Mesenchymal stem cell (in vitro differentiated cells and primary cell): ENCODE measurements around the gene BCL6B.
"Not testable (repeated sequence)": the region's sequence is repeated elsewhere in the genome, so short reads cannot be mapped to it uniquely, and the experiment has no call there.

ENCODE experiments used
- DNase-seq: peaks from one replicate; pipeline ENCODE4 v3.0.0-alpha.2; 2013
- H2AFZ ChIP-seq: one replicate; pipeline ENCODE4 v1.6.1; 2013; ENCODE audit warnings: low read depth, mild to moderate bottlenecking, control low read depth, inconsistent platforms, low read length, moderate library complexity
- H2AK5ac ChIP-seq: 2 replicates; pipeline ENCODE4 v1.6.1; 2013; ENCODE audit warnings: low read length, moderate library complexity, mild to moderate bottlenecking, inconsistent platforms; ENCODE audit not compliant: severe bottlenecking
- H2BK120ac ChIP-seq: one replicate; pipeline ENCODE4 v1.6.1; 2013; ENCODE audit warnings: low read depth, mild to moderate bottlenecking, inconsistent platforms, low read length, moderate library complexity
- H2BK12ac ChIP-seq, 2 experiments: one replicate each; pipeline ENCODE4 v1.6.1; 2013; ENCODE audit warnings: inconsistent platforms in 2 of 2, low read length in 2 of 2, mild to moderate bottlenecking in 2 of 2, moderate library complexity in 2 of 2, control low read depth in 1 of 2
- H2BK15ac ChIP-seq: one replicate; pipeline ENCODE4 v1.6.1; 2013; ENCODE audit warnings: mild to moderate bottlenecking, low read depth, inconsistent platforms; ENCODE audit not compliant: poor library complexity, severe bottlenecking
- H2BK5ac ChIP-seq: 2 replicates; pipeline ENCODE4 v1.6.1; 2013; ENCODE audit warnings: low read depth, mild to moderate bottlenecking, low read length, control low read depth, inconsistent platforms; ENCODE audit not compliant: poor library complexity, severe bottlenecking
- H3K14ac ChIP-seq, 2 experiments: one replicate each; pipeline ENCODE4 v1.6.1; 2013; ENCODE audit warnings: inconsistent platforms in 2 of 2, low read length in 2 of 2, control low read depth in 1 of 2, mild to moderate bottlenecking in 1 of 2, moderate library complexity in 1 of 2
- H3K18ac ChIP-seq, 2 experiments: one replicate each; pipeline ENCODE4 v1.6.1; 2013; ENCODE audit warnings: inconsistent platforms in 2 of 2, low read length in 2 of 2, control low read depth in 1 of 2, low read depth in 1 of 2, mild to moderate bottlenecking in 1 of 2
- H3K23ac ChIP-seq, 2 experiments: one replicate each; pipeline ENCODE4 v1.6.1; 2013; ENCODE audit warnings: inconsistent platforms in 2 of 2, low read length in 2 of 2, mild to moderate bottlenecking in 2 of 2, moderate library complexity in 2 of 2, control low read depth in 1 of 2
- H3K27ac ChIP-seq: 2 replicates; pipeline ENCODE4 v1.5.1; 2013; ENCODE audit warnings: mild to moderate bottlenecking, moderate library complexity, low read length, control low read depth, inconsistent platforms; ENCODE audit not compliant: poor library complexity, severe bottlenecking
- H3K27me3 ChIP-seq, 2 experiments: 2 replicates each; pipeline versions ENCODE4 v1.6.1 to v1.7.0; 2013; ENCODE audit warnings: low read length in 2 of 2, mild to moderate bottlenecking in 2 of 2, moderate library complexity in 2 of 2, control low read depth in 1 of 2, inconsistent platforms in 1 of 2; ENCODE audit not compliant: control insufficient read depth in 1 of 2, insufficient read depth in 1 of 2
- H3K36me3 ChIP-seq, 2 experiments: 2 replicates each; pipeline versions ENCODE4 v1.6.1 to v1.7.0; 2013; ENCODE audit warnings: low read length in 2 of 2, control low read depth in 1 of 2, inconsistent platforms in 1 of 2, low read depth in 1 of 2, mild to moderate bottlenecking in 1 of 2; ENCODE audit not compliant: insufficient read depth in 2 of 2, control insufficient read depth in 1 of 2
- H3K4ac ChIP-seq, 2 experiments: one replicate each; pipeline ENCODE4 v1.6.1; 2013; ENCODE audit warnings: inconsistent platforms in 2 of 2, low read length in 2 of 2, mild to moderate bottlenecking in 2 of 2, moderate library complexity in 2 of 2, control low read depth in 1 of 2, low read depth in 1 of 2
- H3K4me1 ChIP-seq: 2 replicates; pipeline ENCODE4 v1.6.1; 2013; ENCODE audit warnings: low read depth, low read length, control low read depth; ENCODE audit not compliant: control insufficient read depth, insufficient read depth
- H3K4me2 ChIP-seq: 2 replicates; pipeline ENCODE4 v1.6.1; 2013; ENCODE audit warnings: low read length, mild to moderate bottlenecking, inconsistent platforms; ENCODE audit not compliant: poor library complexity, severe bottlenecking
- H3K4me3 ChIP-seq, 2 experiments: 2 replicates each; pipeline versions ENCODE4 v1.5.1 to v1.7.0; 2013; ENCODE audit warnings: low read length in 2 of 2, mild to moderate bottlenecking in 2 of 2, control low read depth in 1 of 2, low read depth in 1 of 2; ENCODE audit not compliant: insufficient read depth in 1 of 2
- H3K79me1 ChIP-seq: replicated peaks from 2 replicates; pipeline ENCODE4 v1.6.1; 2013; ENCODE audit warnings: mild to moderate bottlenecking, control low read depth, low read length, inconsistent platforms; ENCODE audit not compliant: poor library complexity, severe bottlenecking
- H3K9ac ChIP-seq: 2 replicates; pipeline ENCODE4 v1.7.0; 2013; ENCODE audit warnings: mild to moderate bottlenecking, low read length, moderate library complexity
- H3K9me3 ChIP-seq: 2 replicates; pipeline ENCODE4 v1.7.0; 2013; ENCODE audit warnings: mild to moderate bottlenecking, low read length; ENCODE audit not compliant: control insufficient read depth
- H4K8ac ChIP-seq: one replicate; pipeline ENCODE4 v1.6.1; 2013; ENCODE audit warnings: inconsistent platforms, mild to moderate bottlenecking, low read length, moderate library complexity
- H4K91ac ChIP-seq: one replicate; pipeline ENCODE4 v1.6.1; 2013; ENCODE audit warnings: mild to moderate bottlenecking, low read length, inconsistent platforms
- WGBS: methylation state at CpG from one replicate; pipeline ENCODE4 v1.1.7; 2013; ENCODE audit warnings: mixed read lengths; 5-methylcytosine and 5-hydroxymethylcytosine counted together

The BCL6B gene

DNA sequence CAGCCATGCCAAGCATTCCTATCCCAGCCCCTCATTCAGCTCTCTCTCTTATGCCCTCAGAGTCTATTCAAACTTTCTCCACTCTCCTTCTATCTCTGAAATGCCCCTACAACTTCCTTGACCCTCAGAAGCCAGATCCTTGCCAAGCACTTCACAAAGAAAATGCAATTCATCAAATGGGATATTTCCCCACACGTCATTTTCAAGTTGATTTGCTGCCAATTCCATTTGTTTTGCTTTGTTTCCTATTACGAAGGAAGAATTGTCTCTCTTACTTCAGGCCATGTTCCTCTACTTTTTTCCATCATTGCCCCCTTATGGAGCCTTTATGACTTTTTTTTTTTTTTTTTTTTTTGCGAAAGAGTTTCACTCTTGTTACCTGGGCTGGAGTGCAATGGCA lies 36.2 kb upstream of the BCL6B start:
- no peak overlapping the region for H3K4me2 ChIP-seq

DNA sequence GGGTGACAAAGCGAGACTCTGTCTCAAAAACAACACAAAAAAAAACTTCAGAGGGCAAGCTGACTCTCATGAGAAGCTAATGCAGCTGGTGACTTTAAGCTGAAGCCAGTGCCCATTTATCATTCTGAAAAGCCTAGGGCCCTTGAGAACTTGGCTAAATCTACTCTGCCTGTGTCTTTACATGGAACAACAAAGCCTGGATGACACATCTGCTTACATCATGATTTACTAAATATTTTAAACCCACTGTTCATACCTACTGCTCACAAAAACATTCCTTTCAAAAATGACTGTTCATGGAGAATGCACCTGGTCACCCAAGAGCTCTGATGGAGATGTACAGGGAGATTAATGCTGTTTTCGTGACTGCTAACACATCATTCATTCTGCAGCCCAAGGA lies 33.1 kb upstream of the BCL6B start:
- H2AFZ ChIP-seq = no peak overlapping the region
- H3K4me2 ChIP-seq = no peak overlapping the region
- H2BK12ac ChIP-seq = no peak overlapping the region
- H3K27me3 ChIP-seq = no peaks in the 10 kb centered on the region
- no peak overlapping the region for H3K23ac ChIP-seq
- no peak overlapping the region for H3K27ac ChIP-seq
- no peaks in the 10 kb centered on the region for H3K79me1 ChIP-seq
- H4K8ac ChIP-seq = no peak overlapping the region
- H3K4me3 ChIP-seq = no peak overlapping the region
- no peak overlapping the region for H3K14ac ChIP-seq
- H2BK15ac ChIP-seq = no peak overlapping the region
- DNase-seq = no peak
- no peak overlapping the region for H3K4ac ChIP-seq
- H2BK120ac ChIP-seq = no peak overlapping the region
- H2AK5ac ChIP-seq = no peak overlapping the region
- no peaks in the 10 kb centered on the region for H3K9me3 ChIP-seq
- H4K91ac ChIP-seq = no peak overlapping the region
- H2BK5ac ChIP-seq = no peak overlapping the region
- H3K36me3 ChIP-seq = no peaks in the 10 kb centered on the region
- H3K9ac ChIP-seq = no peak overlapping the region
- no peak overlapping the region for H3K18ac ChIP-seq
- 61% methylated on average over 2 of the region's 2 CpGs for WGBS
- H3K4me1 ChIP-seq = peaks cover under 1% of the 10 kb centered on the region

More for the DNA sequence above, 36.2 kb upstream of the BCL6B start:
- Histone ChIP-seq H3K14ac (no peak overlapping the region), H3K4ac (no peak overlapping the region), H2AFZ (no peak overlapping the region), H3K79me1 (no peaks in the 10 kb centered on the region), H3K18ac (no peak overlapping the region), H3K9me3 (no peaks in the 10 kb centered on the region), H3K36me3 (no peaks in the 10 kb centered on the region), H3K27me3 (no peaks in the 10 kb centered on the region), H3K4me3 (no peak overlapping the region), H3K4me1 (no peaks in the 10 kb centered on the region), H2BK5ac (no peak overlapping the region), H3K9ac (no peak overlapping the region), H3K23ac (no peak overlapping the region), H4K8ac (no peak overlapping the region), H4K91ac (no peak overlapping the region), H2BK12ac (no peak overlapping the region), H2BK120ac (no peak overlapping the region), H2BK15ac (no peak overlapping the region), H2AK5ac (no peak overlapping the region), H3K27ac (no peak overlapping the region)
- 88% methylated on average over 2 of the region's 3 CpGs for WGBS
- DNase-seq = no peak

DNA sequence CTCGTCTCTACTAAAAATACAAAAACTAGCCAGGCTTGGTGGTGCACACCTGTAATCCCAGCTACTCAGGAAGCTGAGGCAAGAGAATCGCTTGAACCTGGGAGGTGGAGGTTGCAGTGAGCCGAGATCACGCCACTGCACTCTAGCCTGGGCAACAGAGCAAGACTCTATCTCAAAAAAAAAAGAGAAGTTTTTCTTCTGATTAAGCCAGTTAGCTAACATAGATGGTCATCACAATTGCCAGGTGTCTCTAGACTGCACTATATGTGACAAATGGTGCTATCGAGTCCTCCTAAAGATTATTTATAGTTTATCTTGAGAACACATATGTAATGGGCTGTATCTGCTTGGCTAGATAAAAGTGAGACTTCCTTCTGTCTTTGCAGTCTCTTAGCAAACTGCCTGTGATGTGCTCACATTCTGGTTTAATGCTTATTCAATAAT lies 29.2 kb upstream of the BCL6B start:
- WGBS = 95% methylated on average over 2 of the region's 5 CpGs

DNA sequence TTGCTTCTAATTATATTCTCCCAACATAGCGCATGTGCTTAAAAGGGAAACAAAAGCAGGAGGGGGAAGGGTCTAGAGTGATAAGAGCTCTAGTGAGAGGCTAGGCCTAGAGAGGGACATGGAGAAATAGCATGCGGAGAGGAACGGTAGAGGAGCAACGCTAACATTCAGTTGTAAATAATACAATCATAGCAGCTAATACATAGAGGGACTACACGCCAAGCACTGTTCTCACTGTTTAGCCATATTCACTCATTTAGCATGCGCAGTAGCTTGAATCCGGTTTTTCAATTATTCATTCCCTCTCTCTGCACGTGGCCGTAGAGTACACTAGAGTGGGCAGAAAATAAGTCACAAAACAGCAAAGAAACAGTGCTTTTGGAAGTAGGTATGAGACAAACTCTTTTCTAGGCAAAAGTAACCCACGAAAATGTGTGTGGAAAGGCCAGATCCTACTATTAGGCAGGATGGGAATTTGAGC lies 28.7 kb upstream of the BCL6B start:
- H2BK12ac ChIP-seq = no peak overlapping the region
- WGBS = 93% methylated on average over 10 of the region's 10 CpGs
- no peak overlapping the region for H3K4me3 ChIP-seq
- no peaks in the 10 kb centered on the region for H3K27me3 ChIP-seq
- H3K27ac ChIP-seq = no peak overlapping the region
- H3K4me1 ChIP-seq = peaks cover 1% of the 10 kb centered on the region
- no peak overlapping the region for H2AK5ac ChIP-seq
- no peak overlapping the region for H2BK15ac ChIP-seq
- no peak overlapping the region for H3K4me2 ChIP-seq
- no peak overlapping the region for H4K8ac ChIP-seq
- no peak overlapping the region for H3K9ac ChIP-seq
- H3K9me3 ChIP-seq = no peaks in the 10 kb centered on the region
- H3K4ac ChIP-seq = no peak overlapping the region
- H2BK120ac ChIP-seq = no peak overlapping the region
- DNase-seq = no peak
- H3K36me3 ChIP-seq = peaks cover 23 to 33% of the 10 kb centered on the region in 2 experiments
- no peak overlapping the region for H2AFZ ChIP-seq
- H3K18ac ChIP-seq = no peak overlapping the region
- no peak overlapping the region for H4K91ac ChIP-seq
- no peak overlapping the region for H3K14ac ChIP-seq
- H3K23ac ChIP-seq = no peak overlapping the region
- H3K79me1 ChIP-seq = peaks cover 3% of the 10 kb centered on the region
- H2BK5ac ChIP-seq = no peak overlapping the region

More for the DNA sequence above, 29.2 kb upstream of the BCL6B start:
- not testable (repeated sequence) for H4K91ac ChIP-seq, H2BK5ac ChIP-seq, H3K23ac ChIP-seq, H3K27ac ChIP-seq, H3K9me3 ChIP-seq, H3K4me3 ChIP-seq, H2BK120ac ChIP-seq, H2AK5ac ChIP-seq, H3K4me2 ChIP-seq, H3K4ac ChIP-seq, H2BK12ac ChIP-seq, H2BK15ac ChIP-seq, H4K8ac ChIP-seq, H2AFZ ChIP-seq, DNase-seq, H3K18ac ChIP-seq, H3K4me1 ChIP-seq, H3K9ac ChIP-seq, H3K14ac ChIP-seq, H3K27me3 ChIP-seq, H3K79me1 ChIP-seq
- peaks cover 18 to 27% of the 10 kb centered on the region in 2 experiments for H3K36me3 ChIP-seq
